HG02759 (cell line): ENCODE data around the gene RAPGEF1.
A peak's percentile ranks its signal among the peaks of the same experiment; 100 is the strongest.
"Not testable (repeated sequence)": the region's sequence is repeated elsewhere in the genome, so short reads cannot be mapped to it uniquely, and the experiment has no call there.

Source experiments
- ATAC-seq: cut with Tn5 transposase; IDR thresholded peaks from one replicate; pipeline ENCODE4 v1.9.1; 2021; ENCODE audit warnings: mild to moderate bottlenecking, moderate library complexity; ENCODE audit not compliant: unreplicated experiment

The RAPGEF1 gene

DNA sequence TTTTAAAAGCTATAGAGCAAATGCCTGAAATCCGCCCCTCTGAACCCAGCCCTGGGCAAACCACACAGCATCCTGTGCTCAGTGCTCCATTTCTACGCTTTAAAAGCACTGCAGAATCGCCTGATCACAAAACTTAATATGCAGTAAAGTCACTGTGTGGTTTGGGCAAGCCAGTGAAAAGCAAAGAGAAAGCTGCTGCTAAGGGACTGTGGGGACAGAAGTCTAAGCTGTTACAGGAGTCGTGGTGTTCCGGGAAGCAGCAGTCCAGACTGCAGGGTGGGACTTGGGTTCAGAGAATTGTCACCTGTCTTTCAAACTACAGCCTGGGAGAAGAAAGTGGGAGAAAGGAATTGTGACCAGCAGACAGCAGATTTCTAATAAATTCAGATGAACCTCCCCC is 8.2 kb downstream of the RAPGEF1 start:
- ATAC-seq: no peak

- no peak for ATAC-seq
Measured at GRCh38 chr9:131731237-131731636, 8.6 kb downstream of the RAPGEF1 start.

- ATAC-seq: peak; percentile 41
Measured at GRCh38 chr9:131728961-131729360, 10.9 kb downstream of the RAPGEF1 start.

DNA sequence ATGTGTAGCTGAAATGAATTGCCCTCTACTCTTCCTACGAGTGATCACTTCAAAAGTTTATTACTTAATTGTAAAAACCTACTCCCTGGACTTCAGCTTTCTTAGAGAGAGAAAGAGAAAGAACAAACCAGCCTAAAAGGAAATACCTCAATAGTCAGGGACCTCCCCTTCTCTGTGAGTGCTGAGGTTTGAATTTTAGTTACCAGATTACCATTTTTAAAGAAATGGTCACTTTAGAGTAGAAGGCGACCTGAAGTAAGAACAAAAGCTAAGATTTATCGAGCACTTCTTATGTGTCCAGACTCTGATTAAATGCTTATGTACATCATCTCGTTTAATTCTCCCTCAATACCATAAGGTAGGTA is 11.3 kb downstream of the RAPGEF1 start:
- no peak for ATAC-seq

DNA sequence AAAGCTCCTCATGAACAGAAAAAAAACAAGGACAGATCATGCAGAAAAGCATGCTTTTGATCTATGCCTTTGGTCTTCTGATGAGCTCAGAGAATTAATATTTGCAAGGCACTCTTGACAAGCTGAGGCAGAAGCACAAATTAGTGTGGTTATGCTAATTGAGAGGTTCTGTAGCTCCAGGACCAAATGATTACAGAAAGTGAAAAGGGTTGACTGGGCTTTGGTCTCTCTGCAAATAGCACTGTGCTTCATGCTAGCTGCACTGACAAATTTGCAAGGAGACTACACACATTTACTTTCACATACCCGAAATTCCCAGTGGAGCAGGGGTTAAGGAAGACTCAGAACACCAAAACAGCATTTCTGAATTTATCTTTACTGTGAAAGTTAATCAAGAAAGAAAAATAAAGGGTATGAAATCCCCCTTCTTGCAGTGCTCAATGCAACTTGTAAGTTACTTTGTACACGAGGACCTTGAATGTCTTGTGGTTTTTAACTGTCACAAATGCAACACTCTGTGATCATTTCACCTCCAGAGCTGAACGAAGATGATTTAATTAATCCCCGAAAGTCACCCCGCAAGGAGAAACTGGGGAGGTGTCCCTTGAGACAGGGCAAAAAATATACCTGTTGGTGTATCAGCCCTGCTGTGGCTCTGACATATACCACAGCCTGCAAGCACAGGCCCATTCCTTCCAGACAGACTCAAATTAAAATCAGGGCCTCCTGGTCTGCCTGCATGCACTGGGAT is 11.9 kb downstream of the RAPGEF1 start:
- ATAC-seq: peak; percentile 24

DNA sequence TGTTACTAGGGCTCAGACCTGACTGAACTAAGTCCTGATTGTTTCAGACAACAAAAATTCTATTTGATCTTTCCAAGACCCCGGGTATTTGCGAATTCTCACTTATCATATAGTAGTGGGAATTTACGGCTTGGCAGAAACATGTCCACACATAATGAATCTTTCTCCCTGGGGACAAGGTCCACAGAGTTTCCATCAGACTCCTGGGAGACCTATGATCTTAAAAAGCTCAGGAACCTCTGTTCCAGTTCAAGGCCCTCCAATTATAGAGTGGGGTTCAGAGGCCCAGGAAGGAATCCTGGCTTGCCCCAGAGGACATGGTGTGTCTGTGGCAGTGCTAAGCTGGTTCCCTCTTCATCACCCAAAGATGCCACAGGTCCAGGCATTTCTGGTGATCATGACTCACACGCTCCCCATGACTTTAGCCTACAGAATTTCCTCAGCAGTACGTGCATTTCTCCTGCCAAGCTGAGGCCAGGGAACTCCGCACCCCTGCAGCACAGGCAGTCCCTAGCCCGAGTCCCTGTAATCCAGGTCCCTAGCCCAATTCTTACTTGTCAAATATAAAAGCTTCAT is 12.6 kb downstream of the RAPGEF1 start:
- ATAC-seq: no peak

DNA sequence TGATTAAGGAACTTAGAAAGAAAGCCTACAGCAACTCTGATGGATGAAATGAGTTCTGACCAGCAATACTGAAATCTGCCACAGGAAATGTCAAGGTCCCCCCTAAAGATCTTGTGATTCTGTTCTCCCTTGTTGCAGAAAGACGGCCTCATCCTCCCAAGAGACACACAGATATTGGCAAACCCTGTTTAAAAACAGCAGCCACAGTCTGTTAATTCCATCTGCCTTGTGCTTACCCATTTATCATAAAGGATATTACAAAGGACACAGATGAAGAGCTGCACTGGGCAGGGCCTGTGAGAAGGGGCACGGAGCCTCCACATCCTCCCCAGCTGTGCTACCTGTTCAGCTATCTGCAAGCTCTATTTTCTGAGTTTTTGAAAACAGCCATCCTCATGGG is 15.2 kb downstream of the RAPGEF1 start:
- no peak for ATAC-seq

- ATAC-seq: no peak
Measured at GRCh38 chr9:131723632-131724031, 16.2 kb downstream of the RAPGEF1 start.

DNA sequence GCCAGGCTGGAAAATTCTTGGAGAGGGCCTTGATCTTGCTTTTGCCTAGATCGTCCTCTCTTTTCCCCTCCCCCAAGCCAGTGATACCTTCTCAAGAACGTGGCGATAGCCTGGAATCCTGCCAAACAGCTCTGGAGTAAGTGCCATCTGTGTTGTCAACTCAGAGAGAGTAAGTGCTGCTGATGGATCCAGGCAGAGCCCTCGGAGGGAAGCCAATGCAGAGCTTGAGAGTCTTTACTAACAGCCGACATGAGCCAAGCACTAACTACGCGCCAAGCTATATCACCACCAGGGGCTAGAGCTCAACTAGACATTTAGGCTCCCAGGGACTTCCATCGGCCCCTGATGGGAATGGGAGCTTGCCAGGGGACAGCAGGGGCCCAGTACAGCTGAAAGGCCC is 17.6 kb downstream of the RAPGEF1 start:
- no peak for ATAC-seq

- ATAC-seq: no peak
Measured at GRCh38 chr9:131721076-131721475, 18.8 kb downstream of the RAPGEF1 start.

- ATAC-seq: no peak
Measured at GRCh38 chr9:131720330-131720729, 19.5 kb downstream of the RAPGEF1 start.

- no peak for ATAC-seq
Measured at GRCh38 chr9:131719262-131719908, 20.5 kb downstream of the RAPGEF1 start.

DNA sequence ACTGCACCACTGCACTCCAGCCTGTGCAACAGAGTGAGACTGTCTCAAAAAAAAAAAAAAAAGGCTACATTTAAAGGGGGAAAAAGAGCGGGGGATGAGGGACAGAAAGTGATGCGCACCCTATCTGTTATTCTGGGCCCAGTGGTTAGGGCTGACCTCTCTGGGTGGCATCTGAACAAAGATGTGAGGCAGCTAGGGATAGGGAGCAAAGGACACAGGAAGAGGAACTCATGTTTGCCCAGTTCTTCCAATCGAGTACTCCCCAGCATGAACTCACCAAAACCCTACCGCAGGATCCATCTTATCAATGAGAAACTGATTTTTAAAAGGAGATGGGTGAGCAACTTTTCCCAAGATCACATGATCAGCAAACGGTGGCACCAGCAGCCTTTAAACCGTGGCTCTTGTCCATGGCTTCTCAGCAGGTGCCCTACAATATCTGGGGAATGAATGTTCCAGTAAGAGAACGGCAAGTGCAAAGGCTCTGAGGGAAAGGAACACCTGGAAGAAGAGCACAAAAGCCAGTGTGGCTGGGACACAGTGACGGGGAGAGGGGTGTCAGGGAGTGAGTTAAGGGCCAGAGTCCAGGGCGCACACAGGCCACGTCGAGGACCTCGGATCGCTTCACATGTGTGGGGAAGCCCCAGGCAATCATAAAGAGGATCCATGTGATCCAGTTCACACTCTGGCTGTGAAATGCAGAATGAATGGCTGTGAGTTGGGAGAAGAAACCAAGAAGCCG is 22.0 kb downstream of the RAPGEF1 start:
- ATAC-seq: no peak

- no peak for ATAC-seq
Measured at GRCh38 chr9:131715906-131716305, 24.0 kb downstream of the RAPGEF1 start.

DNA sequence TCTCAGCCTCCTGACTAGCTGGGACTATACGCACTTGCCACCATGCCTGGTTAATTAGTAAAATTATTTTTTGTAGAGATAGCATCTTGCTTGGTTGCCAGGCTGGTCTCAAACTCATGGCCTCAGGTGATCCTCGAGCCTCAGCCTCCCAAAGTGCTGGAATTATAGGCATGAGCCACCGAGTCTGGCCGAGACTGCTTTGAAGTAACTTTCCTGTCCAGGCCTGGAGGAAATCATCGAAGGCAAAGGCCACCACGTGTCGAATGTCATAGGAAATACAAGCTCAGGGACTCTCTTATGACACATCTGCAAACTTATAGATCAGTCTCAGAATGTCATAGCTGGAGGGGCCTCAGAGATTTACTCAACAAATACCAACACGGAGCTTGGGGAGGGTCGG is 25.1 kb downstream of the RAPGEF1 start:
- ATAC-seq: no peak

GRCh38 chr9:131714161-131714646 is 25.7 kb downstream of the RAPGEF1 start:
- no peak for ATAC-seq

GRCh38 chr9:131713016-131713415 is 26.9 kb downstream of the RAPGEF1 start:
- ATAC-seq: no peak

GRCh38 chr9:131712151-131712716 is 27.6 kb downstream of the RAPGEF1 start:
- no peak for ATAC-seq

GRCh38 chr9:131709771-131710431 is 30.0 kb downstream of the RAPGEF1 start:
- peak; percentile 65 for ATAC-seq

DNA sequence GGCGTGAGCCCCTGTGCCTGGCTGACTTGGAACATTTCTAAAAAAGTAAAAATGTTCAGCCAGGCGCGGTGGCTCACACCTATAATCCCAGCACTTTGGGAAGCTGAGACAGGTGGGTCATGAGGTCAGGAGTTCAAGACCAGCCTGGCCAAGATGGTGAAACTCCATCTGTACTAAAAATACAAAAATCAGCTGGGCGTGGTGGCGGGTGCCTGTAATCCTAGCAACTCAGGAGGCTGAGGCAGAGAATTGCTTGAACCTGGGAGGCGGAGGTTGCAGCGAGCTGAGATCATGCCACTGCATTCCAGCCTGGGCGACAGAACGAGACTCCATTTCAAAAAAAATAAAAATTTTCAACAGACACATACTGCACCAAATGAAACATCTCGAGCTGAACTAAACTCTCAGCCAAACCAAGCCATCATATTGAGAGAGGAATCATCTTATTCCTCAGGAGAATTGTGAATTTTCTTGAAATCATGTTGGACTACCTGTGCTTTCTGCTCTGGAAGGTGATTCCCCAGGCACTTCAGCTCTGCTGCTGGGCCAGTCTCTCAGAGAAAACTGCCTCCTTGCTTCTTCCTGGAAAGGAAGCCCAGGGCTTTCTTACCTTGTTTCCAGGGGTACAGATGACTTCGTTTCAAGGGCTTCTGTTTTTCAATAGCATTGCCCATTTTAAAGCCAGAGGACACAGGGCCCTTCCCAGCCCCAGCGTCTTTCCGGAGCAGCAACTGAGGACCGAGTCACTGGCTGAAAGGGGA is 30.7 kb downstream of the RAPGEF1 start:
- not testable (repeated sequence) for ATAC-seq
